Glutamatergic neuron (in vitro differentiated cells): Measurements from ENCODE around the gene PCNX2. TPM values are rescaled to one million over a fixed set of nuclear protein-coding genes. Genes with fewer than 3 reads are reported as not detected.

Experiments used
- DNase-seq: peaks from one replicate; pipeline ENCODE4 v3.0.0; 2022
- H3K27ac Mint-ChIP-seq: one replicate; pipeline ENCODE4 v1.8.0; 2020; ENCODE audit warnings: mild to moderate bottlenecking, mixed read lengths, inconsistent platforms; ENCODE audit not compliant: unreplicated experiment
- H3K27me3 Mint-ChIP-seq: one replicate; pipeline ENCODE4 v1.8.0; 2020; ENCODE audit warnings: mild to moderate bottlenecking, moderate library complexity, mixed read lengths, inconsistent platforms; ENCODE audit not compliant: unreplicated experiment
- H3K36me3 Mint-ChIP-seq: one replicate; pipeline ENCODE4 v1.8.0; 2020; ENCODE audit warnings: mild to moderate bottlenecking, mixed read lengths, inconsistent platforms; ENCODE audit not compliant: unreplicated experiment
- H3K4me1 Mint-ChIP-seq: one replicate; pipeline ENCODE4 v1.8.0; 2020; ENCODE audit warnings: mild to moderate bottlenecking, low read depth, mixed read lengths, inconsistent platforms; ENCODE audit not compliant: unreplicated experiment
- H3K4me3 Mint-ChIP-seq: one replicate; pipeline ENCODE4 v1.8.0; 2020; ENCODE audit warnings: mild to moderate bottlenecking, mixed read lengths, inconsistent platforms; ENCODE audit not compliant: unreplicated experiment
- H3K9me3 Mint-ChIP-seq: one replicate; pipeline ENCODE4 v1.8.0; 2020; ENCODE audit warnings: mild to moderate bottlenecking, moderate library complexity, mixed read lengths, inconsistent platforms; ENCODE audit not compliant: unreplicated experiment
- total RNA-seq: library from RNA; stranded (reverse); fragmentation: NEBNext Ultra II Directional; extraction: Animal tissue kit (Norgen Biotek cat#: 25700); gene quantifications from one replicate; pipeline ENCODE4 v1.2.1, GENCODE V29; 2021; ENCODE audit not compliant: unreplicated experiment
- TF ChIP-seq, protein P1 (sequence below): fragments of 200-600 bp; sonication (generic); IDR thresholded peaks from one replicate; pipeline ENCODE4 v1.5.0; 2021; ENCODE audit not compliant: partially characterized antibody, unreplicated experiment

Gene PCNX2
- total RNA-seq, 1 donor from 2014 or later = 44.5 TPM

DNA sequence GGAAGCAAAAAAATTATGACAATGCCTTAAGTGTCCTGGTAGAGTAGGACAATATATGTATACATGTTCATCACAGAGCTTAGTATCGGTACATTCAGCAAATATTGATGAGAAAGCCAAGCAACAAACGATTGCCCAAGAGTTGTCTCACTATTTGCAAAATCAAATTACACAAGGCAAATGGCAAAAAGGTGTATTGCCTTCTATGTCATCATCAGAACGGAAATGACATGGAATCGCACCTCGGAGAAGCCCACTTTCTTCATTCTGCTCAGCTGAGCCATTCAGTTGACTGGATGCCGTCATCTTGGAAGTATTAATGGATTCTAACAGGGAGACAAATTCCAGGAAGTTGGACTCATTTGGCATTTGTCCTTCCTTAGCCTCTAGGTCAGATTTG is 37.7 kb downstream of the PCNX2 start:
- no peak overlapping the region for H3K27ac Mint-ChIP-seq

GRCh38 chr1:233256789-233257188 is 38.7 kb downstream of the PCNX2 start:
- H3K27me3 Mint-ChIP-seq = peaks cover 2% of the 10 kb centered on the region
- no peak overlapping the region for H3K27ac Mint-ChIP-seq
- DNase-seq = no peak
- no peak overlapping the region for H3K4me3 Mint-ChIP-seq
- TF ChIP-seq, protein P1, sequence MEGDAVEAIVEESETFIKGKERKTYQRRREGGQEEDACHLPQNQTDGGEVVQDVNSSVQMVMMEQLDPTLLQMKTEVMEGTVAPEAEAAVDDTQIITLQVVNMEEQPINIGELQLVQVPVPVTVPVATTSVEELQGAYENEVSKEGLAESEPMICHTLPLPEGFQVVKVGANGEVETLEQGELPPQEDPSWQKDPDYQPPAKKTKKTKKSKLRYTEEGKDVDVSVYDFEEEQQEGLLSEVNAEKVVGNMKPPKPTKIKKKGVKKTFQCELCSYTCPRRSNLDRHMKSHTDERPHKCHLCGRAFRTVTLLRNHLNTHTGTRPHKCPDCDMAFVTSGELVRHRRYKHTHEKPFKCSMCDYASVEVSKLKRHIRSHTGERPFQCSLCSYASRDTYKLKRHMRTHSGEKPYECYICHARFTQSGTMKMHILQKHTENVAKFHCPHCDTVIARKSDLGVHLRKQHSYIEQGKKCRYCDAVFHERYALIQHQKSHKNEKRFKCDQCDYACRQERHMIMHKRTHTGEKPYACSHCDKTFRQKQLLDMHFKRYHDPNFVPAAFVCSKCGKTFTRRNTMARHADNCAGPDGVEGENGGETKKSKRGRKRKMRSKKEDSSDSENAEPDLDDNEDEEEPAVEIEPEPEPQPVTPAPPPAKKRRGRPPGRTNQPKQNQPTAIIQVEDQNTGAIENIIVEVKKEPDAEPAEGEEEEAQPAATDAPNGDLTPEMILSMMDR = no peak
- H3K4me1 Mint-ChIP-seq = peaks cover 10% of the 10 kb centered on the region
- peaks cover 6% of the 10 kb centered on the region for H3K36me3 Mint-ChIP-seq
- no peaks in the 10 kb centered on the region for H3K9me3 Mint-ChIP-seq

More for the DNA sequence above, 37.7 kb downstream of the PCNX2 start:
- H3K4me1 Mint-ChIP-seq = peaks cover 13% of the 10 kb centered on the region
- peaks cover 2% of the 10 kb centered on the region for H3K27me3 Mint-ChIP-seq
- TF ChIP-seq, protein P1 = no peak
- H3K36me3 Mint-ChIP-seq = peaks cover 6% of the 10 kb centered on the region
- no peak for DNase-seq
- no peaks in the 10 kb centered on the region for H3K9me3 Mint-ChIP-seq
- no peak overlapping the region for H3K4me3 Mint-ChIP-seq

DNA sequence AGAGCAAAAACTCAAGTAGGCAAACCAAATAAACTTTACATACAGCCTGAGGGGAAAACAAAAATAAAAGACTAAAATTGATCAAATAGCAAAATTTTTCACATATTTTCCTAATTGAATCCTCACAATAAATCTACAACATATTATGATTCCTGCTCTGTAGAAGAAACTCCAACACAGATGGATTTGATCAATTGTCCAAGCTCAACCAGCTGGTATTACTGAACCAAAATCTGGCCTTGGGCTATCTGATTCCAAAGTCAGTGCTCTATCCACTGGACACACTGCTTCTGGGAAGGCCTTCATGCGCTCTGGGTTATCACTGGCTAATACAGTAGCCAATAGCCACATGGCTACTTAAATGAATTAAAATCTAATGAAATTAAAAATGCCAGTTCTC is 39.3 kb downstream of the PCNX2 start:
- Mint-ChIP-seq H3K9me3 (no peaks in the 10 kb centered on the region), H3K27ac (no peak overlapping the region), H3K4me1 (peaks cover 4% of the 10 kb centered on the region), H3K36me3 (peaks cover 6% of the 10 kb centered on the region), H3K4me3 (no peak overlapping the region), H3K27me3 (peaks cover 2% of the 10 kb centered on the region)
- TF ChIP-seq, protein P1 = no peak
- DNase-seq = no peak

- TF ChIP-seq, protein P1 = no peak
- Mint-ChIP-seq H3K4me1 (peaks cover 2% of the 10 kb centered on the region), H3K27me3 (peaks cover 2% of the 10 kb centered on the region), H3K4me3 (no peak overlapping the region), H3K36me3 (peaks cover 6% of the 10 kb centered on the region), H3K27ac (no peak overlapping the region), H3K9me3 (no peaks in the 10 kb centered on the region)
- no peak for DNase-seq
Observed at GRCh38 chr1:233255145-233255544, 40.4 kb downstream of the PCNX2 start.

DNA sequence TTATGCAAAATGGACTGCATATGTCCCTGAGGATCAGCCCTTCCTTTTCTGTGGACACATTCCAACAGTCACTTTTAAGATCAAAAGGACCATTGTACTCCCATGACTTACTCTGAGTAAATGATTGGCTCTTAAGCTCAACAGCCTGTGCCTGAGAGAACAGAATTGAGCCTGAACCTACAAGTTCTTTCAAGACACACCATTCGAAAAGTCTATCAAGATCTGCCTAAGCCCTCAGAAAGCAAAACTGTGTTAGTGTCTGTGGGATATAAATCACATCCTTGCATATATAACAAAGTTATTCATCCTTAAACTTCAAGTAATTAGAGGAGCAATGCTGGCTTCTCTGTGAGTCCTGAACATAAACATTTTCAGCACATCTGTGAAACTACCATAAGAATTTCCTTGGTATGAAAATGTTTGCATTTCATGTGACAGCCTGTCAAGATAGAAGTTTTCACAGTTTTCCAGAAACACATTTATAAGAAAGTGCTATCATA is 41.6 kb downstream of the PCNX2 start:
- DNase-seq = no peak
- Mint-ChIP-seq H3K4me1 (peaks cover 2% of the 10 kb centered on the region), H3K27ac (no peak overlapping the region), H3K36me3 (peaks cover 3% of the 10 kb centered on the region), H3K27me3 (no peaks in the 10 kb centered on the region), H3K4me3 (no peak overlapping the region), H3K9me3 (no peaks in the 10 kb centered on the region)
- TF ChIP-seq, protein P1 = no peak
